Renal pelvis (tissue), 4 donors: ENCODE measurements around the gene PLAAT5. TPM values are rescaled to one million over a fixed set of nuclear protein-coding genes. Genes with fewer than 3 reads are reported as not detected.

Experiments
- DNase-seq: peaks from one replicate; pipeline ENCODE4 v3.0.0-alpha.2; 2013
- polyA plus RNA-seq, 3 donors: library from polyadenylated mRNA; unstranded; fragments of 120-200 nt; gene quantifications; one replicate each; pipeline ENCODE4 v1.2.1, GENCODE V29; 2013; ENCODE audit not compliant: insufficient read length in 3 of 3

PLAAT5 gene
- polyA plus RNA-seq, 3 donors: 0.26 to 0.50 (median 0.48) TPM

GRCh38 chr11:63518548-63518947 is 27.6 kb upstream of the PLAAT5 start:
- DNase-seq: no peak

- no peak for DNase-seq
Observed at GRCh38 chr11:63517156-63517555, 26.2 kb upstream of the PLAAT5 start.

GRCh38 chr11:63516109-63516508 is 25.1 kb upstream of the PLAAT5 start:
- no peak for DNase-seq

- DNase-seq: no peak
Observed at GRCh38 chr11:63512816-63513215, 21.8 kb upstream of the PLAAT5 start.

- DNase-seq: no peak
Observed at GRCh38 chr11:63511048-63511748, 20.2 kb upstream of the PLAAT5 start.

DNA sequence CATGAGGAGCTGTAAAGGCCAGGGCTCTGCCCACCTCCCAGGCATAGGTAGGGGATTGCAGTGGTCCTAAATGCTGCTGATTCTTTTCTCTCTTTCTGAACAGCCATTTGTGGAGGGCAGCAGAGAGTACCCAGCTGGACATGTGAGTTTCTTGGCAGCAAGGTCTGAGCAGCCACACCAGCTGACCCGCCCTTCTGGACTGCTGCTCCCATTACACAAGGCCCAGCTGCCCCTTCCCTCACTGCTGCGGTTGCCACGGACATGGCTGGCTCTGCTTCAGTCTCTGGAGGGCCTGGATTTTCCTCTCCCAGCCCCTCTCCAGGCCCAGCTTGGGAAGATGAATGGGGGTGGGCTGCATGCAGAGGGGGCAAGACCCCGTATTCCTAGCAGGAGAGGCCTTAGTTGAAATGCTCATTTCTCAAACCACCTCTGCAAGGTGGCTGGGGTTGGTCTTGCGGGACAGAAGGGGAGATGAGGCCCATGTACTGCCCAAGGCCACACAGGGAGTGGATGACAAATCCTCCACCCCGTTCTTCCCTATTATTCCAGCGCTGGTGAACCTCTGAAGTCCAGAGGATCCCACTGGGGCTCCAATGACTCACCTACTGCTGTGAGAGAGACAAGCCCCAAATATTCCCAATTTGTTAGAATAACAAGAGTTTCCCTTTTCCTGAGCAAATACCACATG is 19.5 kb upstream of the PLAAT5 start:
- DNase-seq: no peak

GRCh38 chr11:63508745-63509144 is 17.8 kb upstream of the PLAAT5 start:
- DNase-seq: no peak

- no peak for DNase-seq
Observed at GRCh38 chr11:63508009-63508408, 17.0 kb upstream of the PLAAT5 start.

GRCh38 chr11:63507511-63507910 is 16.5 kb upstream of the PLAAT5 start:
- DNase-seq: no peak

DNA sequence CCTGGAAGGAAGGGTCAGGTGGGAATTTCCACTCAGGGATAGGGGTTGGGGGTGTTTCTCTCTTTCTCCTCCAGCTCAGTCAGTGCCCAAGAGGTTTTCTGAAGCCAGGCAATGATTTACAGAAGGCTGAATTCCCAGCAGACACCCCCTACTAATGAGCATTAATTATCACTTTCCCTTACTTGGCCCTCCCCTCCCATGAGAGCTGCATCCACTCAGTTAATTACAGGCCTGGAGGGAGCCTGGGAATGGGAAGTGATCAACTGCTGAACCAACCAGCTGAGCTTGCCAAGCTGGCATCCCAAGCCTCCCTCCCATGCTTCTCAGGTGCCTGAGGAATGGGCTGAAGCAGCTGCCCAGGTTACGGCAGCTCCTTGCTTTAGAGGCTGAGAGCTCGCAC is 15.9 kb upstream of the PLAAT5 start:
- DNase-seq: no peak

- no peak for DNase-seq
Observed at GRCh38 chr11:63505857-63506528, 15.0 kb upstream of the PLAAT5 start, which contains the start of gene LGALS12. LGALS12 (plus strand) TSS chr11:63506084; CDS start chr11:63506459, 375 bp downstream.

GRCh38 chr11:63504933-63505586 is 14.1 kb upstream of the PLAAT5 start:
- DNase-seq: no peak

- no peak for DNase-seq
Observed at GRCh38 chr11:63504054-63504453, 13.1 kb upstream of the PLAAT5 start.

- DNase-seq: no peak
Observed at GRCh38 chr11:63503492-63503891, 12.5 kb upstream of the PLAAT5 start.

DNA sequence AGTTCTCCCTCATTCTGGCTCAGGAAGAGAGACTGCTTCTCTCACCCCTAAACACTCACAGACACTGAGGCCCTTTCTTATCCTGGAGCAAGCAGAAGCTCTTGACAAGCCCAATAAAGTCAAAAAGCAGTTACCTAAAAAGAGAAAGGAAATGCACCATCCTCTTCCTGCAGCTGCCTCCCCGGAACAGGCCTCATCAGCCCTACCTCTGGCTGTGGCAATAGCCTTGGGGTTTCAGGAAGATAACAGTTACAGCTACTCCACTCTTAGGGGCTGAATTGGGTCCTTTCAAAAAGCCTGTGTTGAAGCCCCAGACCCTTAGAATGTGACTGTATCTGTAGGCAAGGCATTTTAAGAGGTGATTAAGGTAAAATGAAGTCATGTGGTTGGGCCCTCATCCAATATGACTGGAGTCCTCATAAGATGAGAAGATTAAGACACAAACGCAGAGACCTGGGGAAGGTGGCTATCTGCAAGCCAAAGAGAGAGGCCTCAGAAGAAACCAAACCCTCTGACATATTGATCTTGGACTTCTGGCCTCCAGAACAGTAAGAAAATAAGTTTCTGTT is 11.4 kb upstream of the PLAAT5 start:
- DNase-seq: no peak

DNA sequence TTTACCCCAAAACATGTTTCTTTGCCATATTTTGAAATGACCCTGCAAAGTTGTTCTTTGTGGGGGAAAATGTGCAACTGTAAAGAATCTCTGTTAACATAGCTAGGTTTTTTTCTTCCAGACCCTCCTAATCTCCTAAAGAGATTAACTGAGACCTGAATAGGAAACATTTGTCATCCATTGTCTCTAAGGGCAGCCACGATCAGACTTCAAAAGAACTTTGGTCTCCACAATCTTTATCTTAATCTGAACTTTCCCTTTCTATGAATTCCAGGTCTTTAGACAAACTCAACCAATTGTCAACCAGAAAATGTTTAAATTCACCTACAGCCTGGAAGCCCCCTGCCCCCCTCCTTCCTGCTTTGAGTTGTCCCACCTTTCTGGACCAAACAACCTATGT is 10.3 kb upstream of the PLAAT5 start:
- DNase-seq: no peak

DNA sequence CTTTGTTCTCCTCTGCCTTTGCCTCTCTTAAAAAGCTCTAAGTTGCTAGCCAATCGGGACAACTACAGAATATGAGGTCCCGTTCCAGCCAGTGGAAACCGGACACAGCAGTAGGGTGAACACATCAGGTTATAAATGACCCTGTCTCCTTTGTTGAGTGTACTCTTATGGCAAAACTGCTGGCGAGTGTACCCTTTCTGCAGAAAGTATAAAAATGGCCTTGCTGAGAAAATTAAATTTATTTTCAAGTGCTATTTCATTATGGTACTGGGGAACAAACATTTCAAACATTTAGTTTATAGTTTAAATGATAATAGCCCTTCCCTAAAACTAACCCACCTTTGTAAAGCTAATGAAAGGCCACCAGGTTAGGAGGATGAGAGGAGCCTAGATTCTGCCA is 8.9 kb upstream of the PLAAT5 start:
- no peak for DNase-seq

DNA sequence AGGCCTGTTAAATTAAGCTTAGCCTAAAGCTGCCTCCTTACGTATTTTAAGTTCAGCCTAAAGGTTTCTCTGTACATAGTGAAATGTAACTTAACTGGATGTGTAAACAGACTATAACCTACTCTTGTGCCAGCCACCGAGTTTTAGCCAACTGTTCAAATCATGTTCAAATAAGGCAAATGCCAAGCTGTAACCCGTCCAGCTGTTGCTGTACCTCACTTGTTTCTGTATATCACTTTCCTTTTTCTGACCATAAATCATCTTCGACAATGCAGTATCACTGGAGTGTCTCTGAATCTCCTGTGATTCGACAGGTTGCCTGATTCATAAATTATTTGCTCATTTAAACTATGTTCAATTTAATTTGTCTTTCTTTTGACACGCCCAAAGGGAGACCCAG is 4.0 kb upstream of the PLAAT5 start:
- DNase-seq: no peak

- no peak for DNase-seq
Observed at GRCh38 chr11:63493127-63493526, 2.2 kb upstream of the PLAAT5 start.

- DNase-seq: no peak
Observed at GRCh38 chr11:63492441-63492840, 1.5 kb upstream of the PLAAT5 start.

GRCh38 chr11:63491636-63492372 is 837 bp upstream of the PLAAT5 start:
- DNase-seq: no peak

DNA sequence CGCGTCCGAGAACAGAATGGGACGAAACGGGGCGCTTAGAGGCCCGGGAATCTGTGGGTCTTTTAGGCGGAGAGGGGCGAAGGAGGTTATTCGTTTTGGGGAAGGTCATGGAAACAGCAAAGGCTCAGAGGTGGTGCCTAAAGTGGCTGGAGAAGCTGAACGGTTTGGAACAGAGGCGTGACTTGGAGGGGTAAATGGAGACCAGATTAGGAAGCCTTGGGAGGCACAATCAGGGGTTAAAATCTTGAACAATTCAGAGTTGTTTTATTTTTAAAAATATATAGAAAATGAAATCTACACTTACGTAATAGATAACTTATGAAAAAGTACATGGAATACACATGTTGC is 247 bp upstream of the PLAAT5 start:
- no peak for DNase-seq
